AG04449 (cell line): ENCODE data around the gene RIPOR3.

Source experiments
- CTCF ChIA-PET: fragments of 350-600 bp; formaldehyde crosslinking; extraction: SDS; loops from one replicate; lab custom pipeline; 2021; ENCODE audit warnings: antibody characterized with exemption; lab: Yijun Ruan, JAX
- POLR2A ChIA-PET: fragments of 400-600, 350-600 bp; formaldehyde crosslinking; extraction: SDS; loops from one replicate; lab custom pipeline; 2020; ENCODE audit warnings: antibody characterized with exemption, inconsistent platforms; lab: Yijun Ruan, JAX
- DNase-seq: peaks from one replicate; pipeline ENCODE4 v3.0.0-alpha.2; 2010; ENCODE audit warnings: low read depth, low spot score
- H3K4me3 ChIP-seq: 2 replicates; pipeline ENCODE4 v1.5.1; 2011; ENCODE audit warnings: low read depth, mild to moderate bottlenecking, control low read depth, low read length
- CTCF ChIP-seq: IDR thresholded peaks from one replicate; pipeline ENCODE4 v1.5.1; 2011; ENCODE audit warnings: mild to moderate bottlenecking, moderate library complexity, low read length, control low read depth, inconsistent platforms; ENCODE audit not compliant: insufficient read depth; ENCODE audit errors: missing control alignments

Gene RIPOR3

GRCh38 chr20:50596694-50597021 is 94.7 kb downstream of the RIPOR3 start:
- H3K4me3 ChIP-seq: no peak overlapping the region
- no peak for DNase-seq
- ChIA-PET POLR2A (no interaction called here), CTCF (interaction anchor here (1.2 to 2.8 kb wide), 6 partner anchors 8 to 418 kb away, joined by 3 to 10 read pairs (median 5); no protein-coding TSS in a partner anchor)
- TF ChIP-seq CTCF: no peak

- ChIA-PET POLR2A (no interaction called here), CTCF (interaction anchor here (0.8 to 2.8 kb wide), 6 partner anchors 11 to 418 kb away, joined by 3 to 10 read pairs (median 4); no protein-coding TSS in a partner anchor)
- H3K4me3 ChIP-seq: no peak overlapping the region
- no peak for TF ChIP-seq CTCF
- DNase-seq: no peak
Measured at GRCh38 chr20:50595988-50596693, 95.2 kb downstream of the RIPOR3 start.

GRCh38 chr20:50595433-50595895 is 95.9 kb downstream of the RIPOR3 start:
- no peak overlapping the region for H3K4me3 ChIP-seq
- no peak for TF ChIP-seq CTCF
- ChIA-PET POLR2A (no interaction called here), CTCF (interaction anchor here (0.6 to 2.8 kb wide), 7 partner anchors 9 to 193 kb away, joined by 3 to 10 read pairs (median 4); no protein-coding TSS in a partner anchor)
- DNase-seq: no peak

DNA sequence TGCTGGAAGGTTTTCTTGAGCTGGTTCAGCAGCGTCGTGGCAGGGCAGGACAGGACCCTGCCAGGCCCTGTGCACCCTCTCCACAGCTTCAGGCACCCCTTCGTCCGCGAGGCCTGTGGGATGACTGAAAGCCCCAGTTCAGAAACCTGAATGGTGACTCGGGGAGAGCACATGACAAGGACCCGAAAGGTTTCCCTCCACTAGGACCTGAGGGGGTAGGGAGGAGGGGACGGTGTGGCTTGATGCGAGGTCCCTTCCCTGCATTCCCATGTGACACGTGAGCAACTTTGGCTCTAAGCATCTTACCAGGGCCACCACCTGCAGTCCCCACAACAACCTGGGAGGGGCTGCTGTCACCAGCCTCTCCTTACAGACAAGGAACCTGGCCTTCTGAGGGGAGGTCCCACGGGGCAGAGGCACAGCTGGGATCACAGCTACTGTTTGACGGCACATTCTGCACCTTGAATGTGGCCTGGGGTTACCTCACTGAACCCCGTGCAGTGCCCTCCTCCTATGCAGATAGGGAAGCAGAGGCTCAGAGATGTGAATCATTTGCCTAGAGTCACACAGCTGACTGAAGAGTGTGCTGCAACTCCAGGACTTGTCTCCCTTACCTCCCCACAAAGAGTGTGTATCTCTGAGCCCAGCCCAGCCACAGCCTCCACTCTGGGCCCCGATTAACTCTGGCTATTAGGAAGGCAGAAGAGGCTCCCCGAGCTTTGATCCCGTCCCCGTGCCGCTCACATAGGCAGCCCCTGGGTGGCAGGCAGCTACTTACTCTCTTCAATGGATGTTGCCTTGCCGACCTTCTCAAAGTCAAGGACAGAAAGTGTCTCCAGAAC is 96.5 kb downstream of the RIPOR3 start:
- DNase-seq: no peak
- CTCF ChIA-PET: interaction anchor here (0.6 to 1.4 kb wide), 5 partner anchors 9 to 200 kb away, joined by 3 to 7 read pairs (median 4); partner anchors contain the start of gene BCAS4
- no peak for TF ChIP-seq CTCF
- H3K4me3 ChIP-seq: no peak overlapping the region
- POLR2A ChIA-PET: no interaction called here

DNA sequence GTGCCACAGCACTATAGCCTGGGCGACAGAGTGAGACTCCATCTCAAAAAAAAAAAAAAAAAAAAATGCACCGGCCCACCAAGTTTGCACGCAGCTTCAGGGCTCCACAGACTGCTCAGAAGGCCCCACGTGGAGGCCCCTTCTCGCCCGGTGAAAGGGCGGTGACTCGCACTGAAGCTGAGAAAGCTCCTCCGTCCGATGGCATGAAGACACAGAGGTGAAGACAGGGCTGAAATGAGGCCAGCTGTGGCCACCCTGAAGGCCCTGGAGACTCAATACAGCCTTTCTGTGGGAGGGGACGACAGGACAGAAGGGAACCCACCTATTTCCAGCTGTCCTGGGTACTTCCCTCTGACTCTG is 97.1 kb downstream of the RIPOR3 start:
- DNase-seq: no peak
- no peak overlapping the region for H3K4me3 ChIP-seq
- ChIA-PET POLR2A (no interaction called here), CTCF (interaction anchor here (1.1 to 1.4 kb wide), 3 partner anchors 150 to 200 kb away, joined by 3 to 7 read pairs (median 4); partner anchors contain the start of gene BCAS4)
- no peak for TF ChIP-seq CTCF

DNA sequence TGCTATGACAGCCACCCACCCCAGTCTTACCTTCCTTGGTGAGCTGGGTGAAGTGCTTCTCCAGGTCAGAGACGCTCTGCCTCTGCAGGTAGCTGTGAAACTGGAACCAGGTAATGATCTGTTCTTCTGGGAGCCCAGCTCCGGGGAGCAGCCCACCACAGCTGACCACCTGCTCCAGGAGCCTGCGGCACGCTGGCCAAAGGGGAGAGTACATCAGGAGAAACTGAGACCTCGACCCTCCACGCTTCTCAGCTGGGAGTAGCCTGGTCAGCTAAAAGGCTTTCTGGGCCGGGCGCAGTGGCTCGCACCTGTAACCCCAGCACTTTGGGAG is 98.4 kb downstream of the RIPOR3 start:
- no peak for DNase-seq
- POLR2A ChIA-PET: interaction anchor here (0.8 kb wide), 1 partner anchor 105 kb away, joined by 3 read pairs; no protein-coding TSS in a partner anchor
- TF ChIP-seq CTCF: no peak
- no peak overlapping the region for H3K4me3 ChIP-seq
- CTCF ChIA-PET: interaction anchor here (1.0 to 2.0 kb wide), 8 partner anchors 12 to 196 kb away, joined by 3 to 11 read pairs (median 4); no protein-coding TSS in a partner anchor
